Neuronal stem cell (in vitro differentiated cells): ENCODE measurements around the gene GALNTL6.
A peak's percentile ranks its signal among the peaks of the same experiment; 100 is the strongest.
"Not testable (repeated sequence)": the region's sequence is repeated elsewhere in the genome, so short reads cannot be mapped to it uniquely, and the experiment has no call there.

Experiments
- DNase-seq: peaks from one replicate; pipeline ENCODE4 v3.0.0-alpha.2; 2013; ENCODE audit warnings: low spot score
- H2AFZ ChIP-seq: one replicate; pipeline ENCODE4 v1.6.1; 2013; ENCODE audit warnings: mild to moderate bottlenecking, low read length, inconsistent platforms
- H2AK5ac ChIP-seq: 2 replicates; pipeline ENCODE4 v1.6.1; 2013; ENCODE audit warnings: low read depth, mild to moderate bottlenecking, inconsistent platforms, low read length, moderate library complexity, mixed read lengths
- H2BK120ac ChIP-seq: 2 replicates; pipeline ENCODE4 v1.6.1; 2013; ENCODE audit warnings: low read depth, mild to moderate bottlenecking, inconsistent platforms, low read length, moderate library complexity, mixed read lengths
- H2BK12ac ChIP-seq: one replicate; pipeline ENCODE4 v1.6.1; 2013; ENCODE audit warnings: low read length, inconsistent platforms
- H2BK15ac ChIP-seq: 2 replicates; pipeline ENCODE4 v1.6.1; 2013; ENCODE audit warnings: mild to moderate bottlenecking, low read length, inconsistent platforms, mixed read lengths
- H2BK5ac ChIP-seq: one replicate; pipeline ENCODE4 v1.6.1; 2013; ENCODE audit warnings: inconsistent platforms, mild to moderate bottlenecking, low read length, moderate library complexity
- H3K14ac ChIP-seq: one replicate; pipeline ENCODE4 v1.6.1; 2013; ENCODE audit warnings: low read length, inconsistent platforms
- H3K18ac ChIP-seq: 2 replicates; pipeline ENCODE4 v1.6.1; 2013; ENCODE audit warnings: low read length, inconsistent platforms
- H3K23ac ChIP-seq: 2 replicates; pipeline ENCODE4 v1.6.1; 2013; ENCODE audit warnings: low read depth, mild to moderate bottlenecking, mixed read lengths, low read length, inconsistent platforms; ENCODE audit not compliant: poor library complexity
- H3K27ac ChIP-seq: replicated peaks from 3 replicates; pipeline ENCODE4 v1.5.1; 2013; ENCODE audit warnings: low read length, inconsistent platforms
- H3K27me3 ChIP-seq, 3 experiments: 2 replicates each; pipeline ENCODE4 v1.6.1; 2013; ENCODE audit warnings: low read length in 3 of 3, mild to moderate bottlenecking in 2 of 3, inconsistent platforms in 1 of 3, low read depth in 1 of 3, mixed read lengths in 1 of 3, moderate library complexity in 1 of 3; ENCODE audit not compliant: control insufficient read depth in 3 of 3, insufficient read depth in 3 of 3
- H3K36me3 ChIP-seq, 2 donors: replicated peaks in 1 of 2; 2 replicates each; pipeline ENCODE4 v1.6.1; 2013; ENCODE audit warnings: low read length in 2 of 2; ENCODE audit not compliant: control insufficient read depth in 2 of 2, insufficient read depth in 2 of 2
- H3K4ac ChIP-seq: 2 replicates; pipeline ENCODE4 v1.6.1; 2013; ENCODE audit warnings: inconsistent platforms, mild to moderate bottlenecking, low read length, moderate library complexity
- H3K4me1 ChIP-seq, 2 donors: 1 replicate in 1 of 2; 2 replicates in 1 of 2; pipeline ENCODE4 v1.6.1; 2013; ENCODE audit warnings: low read length in 2 of 2, low read depth in 1 of 2; ENCODE audit not compliant: control insufficient read depth in 2 of 2, insufficient read depth in 1 of 2
- H3K4me2 ChIP-seq: one replicate; pipeline ENCODE4 v1.6.1; 2013; ENCODE audit warnings: mild to moderate bottlenecking, low read length, inconsistent platforms; ENCODE audit not compliant: insufficient read depth, poor library complexity, severe bottlenecking
- H3K4me3 ChIP-seq, 2 donors: 2 replicates each; pipeline ENCODE4 v1.5.1; 2013; ENCODE audit warnings: low read length in 2 of 2, mild to moderate bottlenecking in 2 of 2, inconsistent platforms in 1 of 2, moderate library complexity in 1 of 2
- H3K79me1 ChIP-seq: one replicate; pipeline ENCODE4 v1.6.1; 2013; ENCODE audit warnings: low read depth, mild to moderate bottlenecking, inconsistent platforms, low read length, moderate library complexity
- H3K9ac ChIP-seq: one replicate; pipeline ENCODE4 v1.6.1; 2013; ENCODE audit warnings: mild to moderate bottlenecking, low read depth, low read length, inconsistent platforms; ENCODE audit not compliant: poor library complexity
- H3K9me3 ChIP-seq, 2 donors: replicated peaks in 1 of 2; 2 replicates each; pipeline versions ENCODE3 to v1.6.1; 2013; ENCODE audit warnings: low read length in 2 of 2, mild to moderate bottlenecking in 2 of 2, inconsistent platforms in 1 of 2, low read depth in 1 of 2, mixed read lengths in 1 of 2, moderate library complexity in 1 of 2; ENCODE audit not compliant: control insufficient read depth in 2 of 2, insufficient read depth in 1 of 2
- H4K8ac ChIP-seq: one replicate; pipeline ENCODE4 v1.6.1; 2013; ENCODE audit warnings: low read depth, mild to moderate bottlenecking, inconsistent platforms, low read length, moderate library complexity
- H4K91ac ChIP-seq: one replicate; pipeline ENCODE4 v1.6.1; 2013; ENCODE audit warnings: low read length, low read depth, mild to moderate bottlenecking, inconsistent platforms; ENCODE audit not compliant: poor library complexity
- WGBS, 2 donors: extraction: QIAGEN DNeasy Blood & Tissue Kit; methylation state at CpG; one replicate each; pipeline ENCODE4 v1.1.7; 2013; ENCODE audit warnings: missing lambda C conversion rate in 2 of 2, mixed read lengths in 1 of 2; ENCODE audit not compliant: insufficient read length in 2 of 2, insufficient replicate concordance in 1 of 2; ENCODE audit errors: extremely low coverage in 2 of 2; 5-methylcytosine and 5-hydroxymethylcytosine counted together

GALNTL6 gene

DNA sequence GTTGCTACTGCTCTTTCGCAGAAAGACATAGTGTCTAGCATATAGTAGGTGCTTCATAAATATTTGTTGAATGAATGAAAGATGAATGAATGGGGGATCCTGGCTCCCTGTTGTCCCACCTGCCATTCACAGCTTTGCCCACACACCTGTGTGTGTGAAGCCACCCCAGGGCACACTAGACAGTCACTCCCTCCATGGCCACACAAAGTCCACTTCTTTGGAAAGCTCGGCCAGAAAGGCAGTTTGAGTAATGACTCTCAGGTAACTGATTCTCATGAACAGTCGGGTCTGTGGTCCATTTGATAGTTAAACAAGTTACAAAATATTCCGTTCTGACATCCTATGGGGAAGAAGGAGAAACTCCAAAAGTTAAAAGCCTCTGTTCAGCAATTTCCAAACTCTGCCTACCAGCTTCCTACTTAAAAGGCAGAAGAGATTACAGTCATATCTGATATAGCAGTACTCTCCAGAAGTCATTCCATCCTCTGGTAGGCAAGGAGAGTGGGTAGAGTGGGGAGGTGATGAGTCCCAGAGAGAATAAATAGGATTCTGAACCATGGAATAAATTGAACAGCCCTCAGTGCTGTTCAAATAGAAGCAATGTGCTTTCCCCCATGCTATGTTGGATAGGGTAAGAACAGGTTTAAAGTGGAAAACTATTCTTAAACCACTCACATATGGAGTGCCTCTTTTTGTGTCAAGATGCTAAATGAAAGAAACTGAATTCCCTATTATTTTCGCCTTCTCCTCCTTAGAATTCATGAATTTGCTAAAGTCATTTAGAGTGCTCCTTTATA is 1150.5 kb downstream of the GALNTL6 start:
- H3K18ac ChIP-seq = no peak overlapping the region
- H2BK12ac ChIP-seq = no peak overlapping the region
- no peak overlapping the region for H2BK120ac ChIP-seq
- H3K9ac ChIP-seq = no peak overlapping the region
- H2AK5ac ChIP-seq = no peak overlapping the region
- H3K27ac ChIP-seq = no peak overlapping the region
- no peak overlapping the region for H3K23ac ChIP-seq
- no peaks in the 10 kb centered on the region for H3K79me1 ChIP-seq
- no CpG with 5 or more reads among the region's 5 CpGs for WGBS, 2 donors
- no peaks in the 10 kb centered on the region for H3K36me3 ChIP-seq
- no peak for DNase-seq
- H2AFZ ChIP-seq = no peak overlapping the region
- no peak overlapping the region for H2BK5ac ChIP-seq
- H3K4ac ChIP-seq = no peak overlapping the region
- no peak overlapping the region for H3K4me2 ChIP-seq
- H3K4me1 ChIP-seq = no peaks in the 10 kb centered on the region
- no peak overlapping the region for H3K14ac ChIP-seq
- H3K4me3 ChIP-seq = no peak overlapping the region
- H3K9me3 ChIP-seq = no peaks in the 10 kb centered on the region
- H2BK15ac ChIP-seq = no peak overlapping the region
- H3K27me3 ChIP-seq = no peaks in the 10 kb centered on the region
- H4K8ac ChIP-seq = no peak overlapping the region
- no peak overlapping the region for H4K91ac ChIP-seq

DNA sequence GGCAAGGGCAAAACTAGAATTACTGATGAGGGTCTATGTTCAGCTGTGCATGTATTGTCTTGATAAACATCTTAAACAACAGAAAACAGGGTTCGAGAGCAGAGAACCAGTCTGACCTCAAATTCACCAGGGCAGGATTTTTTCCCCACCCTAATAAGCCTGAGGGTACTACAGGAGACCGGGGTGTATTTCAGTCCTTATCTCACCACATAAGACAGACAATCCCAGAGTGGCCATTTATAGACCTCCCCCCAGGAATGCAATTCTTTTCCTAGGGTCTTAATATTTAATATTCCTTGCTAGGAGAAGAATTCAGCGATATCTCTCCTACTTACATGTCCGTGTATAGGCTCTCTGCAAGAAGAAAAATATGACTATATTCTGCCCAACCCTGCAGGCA is 1157.0 kb downstream of the GALNTL6 start:
- H3K18ac ChIP-seq, DNase-seq, H3K4ac ChIP-seq, H2BK5ac ChIP-seq, H3K4me2 ChIP-seq, H2BK12ac ChIP-seq, H3K27me3 ChIP-seq, H4K91ac ChIP-seq, H2AFZ ChIP-seq, H2AK5ac ChIP-seq, H3K36me3 ChIP-seq, H2BK120ac ChIP-seq, H3K4me1 ChIP-seq, H2BK15ac ChIP-seq, H3K27ac ChIP-seq, H4K8ac ChIP-seq, H3K14ac ChIP-seq, H3K79me1 ChIP-seq, H3K4me3 ChIP-seq, H3K23ac ChIP-seq, H3K9ac ChIP-seq: not testable (repeated sequence)
- no CpG with 5 or more reads among the region's 4 CpGs for WGBS, 2 donors
- H3K9me3 ChIP-seq = peaks cover 0 to 12% of the 10 kb centered on the region in 2 donors

GRCh38 chr4:172974586-172974985 is 1161.4 kb downstream of the GALNTL6 start:
- no CpG with 5 or more reads among the region's 7 CpGs for WGBS, 2 donors

GRCh38 chr4:172975651-172976229 is 1162.5 kb downstream of the GALNTL6 start:
- WGBS, 2 donors = no CpG with 5 or more reads among the region's 14 CpGs
- DNase-seq = no peak

More at GRCh38 chr4:172974586-172974985, 1161.4 kb downstream of the GALNTL6 start:
- H2BK5ac ChIP-seq = peak overlapping the region; percentile 11
- no peaks in the 10 kb centered on the region for H3K4me1 ChIP-seq
- H3K4ac ChIP-seq = no peak overlapping the region
- no peak for DNase-seq
- no peaks in the 10 kb centered on the region for H3K36me3 ChIP-seq
- no peak overlapping the region for H2AK5ac ChIP-seq
- H2BK15ac ChIP-seq = no peak overlapping the region
- H3K18ac ChIP-seq = no peak overlapping the region
- no peak overlapping the region for H3K4me3 ChIP-seq
- H3K23ac ChIP-seq = no peak overlapping the region
- H2AFZ ChIP-seq = no peak overlapping the region
- H4K8ac ChIP-seq = no peak overlapping the region
- H2BK12ac ChIP-seq = no peak overlapping the region
- H2BK120ac ChIP-seq = no peak overlapping the region
- no peak overlapping the region for H3K9ac ChIP-seq
- no peaks in the 10 kb centered on the region for H3K79me1 ChIP-seq
- no peak overlapping the region for H3K14ac ChIP-seq
- peaks cover 0 to 4% of the 10 kb centered on the region in 2 donors for H3K9me3 ChIP-seq
- H3K4me2 ChIP-seq = no peak overlapping the region
- no peaks in the 10 kb centered on the region for H3K27me3 ChIP-seq
- H4K91ac ChIP-seq = no peak overlapping the region
- H3K27ac ChIP-seq = no peak overlapping the region

More at GRCh38 chr4:172975651-172976229, 1162.5 kb downstream of the GALNTL6 start:
- H2AFZ ChIP-seq = no peak overlapping the region
- H3K36me3 ChIP-seq = no peaks in the 10 kb centered on the region
- no peak overlapping the region for H2BK15ac ChIP-seq
- no peak overlapping the region for H2AK5ac ChIP-seq
- no peak overlapping the region for H2BK120ac ChIP-seq
- H3K4me1 ChIP-seq = no peaks in the 10 kb centered on the region
- H4K91ac ChIP-seq = no peak overlapping the region
- no peaks in the 10 kb centered on the region for H3K79me1 ChIP-seq
- no peaks in the 10 kb centered on the region for H3K27me3 ChIP-seq
- H3K4me2 ChIP-seq = no peak overlapping the region
- peak overlapping the region; percentile 31 for H3K14ac ChIP-seq
- H2BK12ac ChIP-seq = peak overlapping the region; percentile 52
- H4K8ac ChIP-seq = no peak overlapping the region
- H3K23ac ChIP-seq = peak overlapping the region; percentile 71
- H3K27ac ChIP-seq = no peak overlapping the region
- no peak overlapping the region for H2BK5ac ChIP-seq
- peak overlapping the region; percentile 45 for H3K4ac ChIP-seq
- peak overlapping the region; percentile 53 for H3K18ac ChIP-seq
- no peak overlapping the region for H3K4me3 ChIP-seq
- peak overlapping the region; percentile 50 for H3K9ac ChIP-seq
- no peaks in the 10 kb centered on the region for H3K9me3 ChIP-seq
